Measurements from ENCODE around the gene RAPGEF5. TPM values are rescaled to one million over a fixed set of nuclear protein-coding genes. Genes with fewer than 3 reads are reported as not detected.

Gene RAPGEF5
- total RNA-seq, 1 donor from 2014 or later: 65.8 TPM

GRCh38 chr7:22120391-22121053 lies 236.4 kb downstream of the RAPGEF5 start:
- TF ChIP-seq CTCF (IDR thresholded peaks at IDR 0.05): no peak
- H3K9me3 ChIP-seq: no peaks in the 10 kb centered on the region
- peaks cover 0 to 25% of the 10 kb centered on the region in 2 donors for H3K36me3 ChIP-seq
- H3K4me1 ChIP-seq: peaks cover 5 to 9% of the 10 kb centered on the region in 2 donors
- H3K27ac ChIP-seq: no peak overlapping the region
- intact Hi-C loops (cut with DNase I): no loop called here
- no peaks in the 10 kb centered on the region for H3K27me3 ChIP-seq
- H3K4me3 ChIP-seq: no peak overlapping the region
- DNase-seq (ENCODE audit: low spot score in 2 of 2): peak in 1 of 2 donors; percentile 34

- no peaks in the 10 kb centered on the region for H3K27me3 ChIP-seq
- no peak for TF ChIP-seq CTCF (IDR thresholded peaks at IDR 0.05)
- H3K4me3 ChIP-seq: no peak overlapping the region
- intact Hi-C loops (cut with DNase I): no loop called here
- peaks cover 0 to 18% of the 10 kb centered on the region in 2 donors for H3K36me3 ChIP-seq
- H3K27ac ChIP-seq: no peak overlapping the region
- H3K9me3 ChIP-seq: no peaks in the 10 kb centered on the region
- H3K4me1 ChIP-seq: peaks cover 0 to 4% of the 10 kb centered on the region in 2 donors
- peak in 1 of 2 donors; percentile 8 for DNase-seq (ENCODE audit: low spot score in 2 of 2)
Observed at GRCh38 chr7:22117222-22117621, 239.7 kb downstream of the RAPGEF5 start.

- H3K4me1 ChIP-seq: no peaks in the 10 kb centered on the region
- H3K4me3 ChIP-seq: no peak overlapping the region
- intact Hi-C loops (cut with DNase I): no loop called here
- peaks cover 0 to 17% of the 10 kb centered on the region in 2 donors for H3K36me3 ChIP-seq
- no peaks in the 10 kb centered on the region for H3K27me3 ChIP-seq
- H3K27ac ChIP-seq: no peak overlapping the region
- H3K9me3 ChIP-seq: no peaks in the 10 kb centered on the region
- TF ChIP-seq CTCF (IDR thresholded peaks at IDR 0.05): no peak
- no peak for DNase-seq (ENCODE audit: low spot score in 2 of 2)
Observed at GRCh38 chr7:22116451-22117030, 240.4 kb downstream of the RAPGEF5 start.

GRCh38 chr7:22115689-22116088 lies 241.3 kb downstream of the RAPGEF5 start:
- DNase-seq (ENCODE audit: low spot score in 2 of 2): peak in 1 of 2 donors; percentile 30
- TF ChIP-seq CTCF (IDR thresholded peaks at IDR 0.05): no peak
- H3K27ac ChIP-seq: no peak overlapping the region
- H3K4me3 ChIP-seq: no peak overlapping the region
- H3K36me3 ChIP-seq: peaks cover 0 to 13% of the 10 kb centered on the region in 2 donors
- no peaks in the 10 kb centered on the region for H3K27me3 ChIP-seq
- no peaks in the 10 kb centered on the region for H3K9me3 ChIP-seq
- no peaks in the 10 kb centered on the region for H3K4me1 ChIP-seq
- intact Hi-C loops (cut with DNase I): no loop called here

- Histone ChIP-seq H3K36me3 (peaks cover 0 to 13% of the 10 kb centered on the region in 2 donors), H3K4me3 (no peak overlapping the region), H3K4me1 (no peaks in the 10 kb centered on the region), H3K9me3 (no peaks in the 10 kb centered on the region), H3K27ac (no peak overlapping the region), H3K27me3 (no peaks in the 10 kb centered on the region)
- TF ChIP-seq CTCF (IDR thresholded peaks at IDR 0.05): no peak
- intact Hi-C loops (cut with DNase I): loop anchor here (5.0 kb wide), 1 partner anchor 178 kb away; no protein-coding TSS in a partner anchor
- DNase-seq (ENCODE audit: low spot score in 2 of 2): peak in 1 of 2 donors; percentile 63
Observed at GRCh38 chr7:22114440-22114981, 242.4 kb downstream of the RAPGEF5 start.

All from ascending aorta (tissue), 2 donors.